ENCODE measurements around the gene CD300H.

Gene CD300H

DNA sequence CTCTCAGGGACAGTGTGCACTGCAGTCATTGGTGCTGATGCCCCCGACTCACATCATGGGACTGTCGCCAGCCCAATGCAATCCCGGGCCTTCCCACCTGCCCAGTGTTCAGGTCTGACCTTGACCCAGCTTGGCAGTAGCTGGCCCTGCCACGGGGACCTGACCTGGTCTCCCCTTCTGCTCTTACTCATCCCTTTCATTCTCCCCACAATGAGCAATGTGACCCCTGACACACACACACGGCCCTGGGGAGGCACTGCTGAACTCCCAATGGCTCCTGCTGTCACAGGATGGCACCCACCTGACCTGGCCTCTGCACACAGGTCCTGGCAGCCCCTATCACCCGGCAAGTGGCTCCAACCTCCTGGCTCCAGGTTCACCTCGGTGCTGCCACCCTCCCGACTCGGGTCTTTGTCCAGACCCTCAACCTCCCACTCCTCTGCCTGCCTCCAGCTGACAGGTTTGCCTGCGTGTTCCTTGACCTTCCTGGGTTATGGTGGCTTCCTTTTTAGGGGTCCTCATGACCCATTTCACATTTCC lies 28.0 kb downstream of the CD300H start:
- TF ChIP-seq Cebpa-rat (IDR thresholded peaks at IDR 0.05) = no peak
- no peak overlapping the region for H3K4me2 ChIP-seq
- H3K27ac ChIP-seq = no peak overlapping the region
- H3K9me3 ChIP-seq (replicated peaks in 1 of 11) = no peaks in the 10 kb centered on the region
- H4K20me1 ChIP-seq = peaks cover 0 to 30% (median 0%) of the 10 kb centered on the region in 11 experiments; a peak in 5 of 22 replicates
- no peak overlapping the region for H3K9ac ChIP-seq
- no peak overlapping the region for H3K4me3 ChIP-seq
- peaks cover 0 to 4% (median 0%) of the 10 kb centered on the region in 11 experiments; a peak in 1 of 22 replicates for H3K27me3 ChIP-seq
- peaks cover 0 to 35% (median 0%) of the 10 kb centered on the region in 11 experiments; a peak in 7 of 22 replicates for H3K36me3 ChIP-seq
- peaks cover 0 to 78% (median 20%) of the 10 kb centered on the region in 10 experiments; a peak in 14 of 20 replicates for H3K4me1 ChIP-seq

DNA sequence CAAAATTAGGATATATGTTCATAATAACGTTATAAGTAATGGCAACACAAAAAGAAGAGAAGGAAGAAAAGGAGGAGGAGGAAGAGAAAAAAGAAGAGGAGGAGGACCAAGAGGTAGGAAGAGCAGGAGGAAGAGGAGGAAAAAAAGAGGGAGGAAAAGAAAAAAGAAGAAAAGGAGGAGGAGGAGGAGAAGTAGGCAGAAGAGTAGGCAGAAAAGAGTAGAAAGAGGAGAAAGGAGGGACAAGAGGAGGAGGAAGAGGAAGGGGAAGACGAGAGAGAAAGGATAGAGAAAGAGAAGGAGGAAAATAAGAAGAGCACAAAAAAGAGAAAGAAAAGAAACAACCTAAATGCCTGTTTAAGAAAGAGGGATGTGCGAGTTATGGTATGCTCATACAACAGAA lies 30.4 kb downstream of the CD300H start:
- H3K4me2 ChIP-seq = peak overlapping the region in 3 of 11 experiments; percentile 21 to 50 (median 31); a peak in 4 of 22 replicates
- H3K4me3 ChIP-seq = no peak overlapping the region
- peaks cover 0 to 4% (median 0%) of the 10 kb centered on the region in 11 experiments; a peak in 2 of 22 replicates for H3K27me3 ChIP-seq
- peaks cover 0 to 25% (median 0%) of the 10 kb centered on the region in 11 experiments; a peak in 3 of 22 replicates for H4K20me1 ChIP-seq
- H3K27ac ChIP-seq = no peak overlapping the region
- TF ChIP-seq Cebpa-rat (IDR thresholded peaks at IDR 0.05) = no peak
- H3K4me1 ChIP-seq = peaks cover 10 to 72% (median 24%) of the 10 kb centered on the region in 10 experiments; a peak in 19 of 20 replicates
- no peak overlapping the region for H3K9ac ChIP-seq
- H3K36me3 ChIP-seq = peaks cover 0 to 20% (median 0%) of the 10 kb centered on the region in 11 experiments; a peak in 5 of 22 replicates
- H3K9me3 ChIP-seq (replicated peaks in 1 of 11) = no peaks in the 10 kb centered on the region

DNA sequence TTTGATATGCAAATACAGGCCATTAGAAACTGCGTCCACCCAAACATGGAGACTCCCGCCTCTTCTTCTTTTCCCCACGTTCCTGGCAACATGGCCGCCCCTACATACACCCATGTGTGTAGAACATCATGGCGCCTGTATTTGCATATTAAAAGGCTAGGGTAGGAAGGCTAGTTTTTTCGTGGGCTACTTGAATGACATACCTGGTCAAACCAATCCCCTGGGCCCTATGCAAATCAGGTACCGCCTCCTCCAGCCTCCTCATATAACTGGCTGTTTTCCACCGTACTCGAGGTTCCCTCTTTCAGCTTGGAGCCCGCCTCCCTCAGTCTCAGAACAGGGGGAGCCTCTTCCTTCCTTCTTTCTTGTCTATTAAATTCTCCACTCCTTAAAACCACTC lies 35.2 kb downstream of the CD300H start:
- peak overlapping the region in 8 of 10 experiments; percentile 48 to 80 (median 61); a peak in 16 of 20 replicates for H3K4me3 ChIP-seq
- peak overlapping the region in 9 of 11 experiments; percentile 36 to 85 (median 76); a peak in 15 of 22 replicates for H3K9ac ChIP-seq
- H3K36me3 ChIP-seq = peaks cover 0 to 16% (median 0%) of the 10 kb centered on the region in 11 experiments; a peak in 2 of 22 replicates
- no peak for TF ChIP-seq Cebpa-rat (IDR thresholded peaks at IDR 0.05)
- peak overlapping the region; percentile 22 to 96 (median 79) for H3K4me2 ChIP-seq
- H3K9me3 ChIP-seq (replicated peaks in 1 of 11) = peaks cover 0 to 22% (median 0%) of the 10 kb centered on the region in 11 experiments; a peak in 4 of 22 replicates
- peaks cover 25 to 92% (median 71%) of the 10 kb centered on the region in 10 experiments for H3K4me1 ChIP-seq
- peaks cover 0 to 5% (median 0%) of the 10 kb centered on the region in 11 experiments; a peak in 1 of 22 replicates for H4K20me1 ChIP-seq
- peaks cover 0 to 3% (median 0%) of the 10 kb centered on the region in 11 experiments; a peak in 1 of 22 replicates for H3K27me3 ChIP-seq
- peak overlapping the region in 9 of 11 experiments; percentile 60 to 96 (median 79); a peak in 18 of 22 replicates for H3K27ac ChIP-seq

DNA sequence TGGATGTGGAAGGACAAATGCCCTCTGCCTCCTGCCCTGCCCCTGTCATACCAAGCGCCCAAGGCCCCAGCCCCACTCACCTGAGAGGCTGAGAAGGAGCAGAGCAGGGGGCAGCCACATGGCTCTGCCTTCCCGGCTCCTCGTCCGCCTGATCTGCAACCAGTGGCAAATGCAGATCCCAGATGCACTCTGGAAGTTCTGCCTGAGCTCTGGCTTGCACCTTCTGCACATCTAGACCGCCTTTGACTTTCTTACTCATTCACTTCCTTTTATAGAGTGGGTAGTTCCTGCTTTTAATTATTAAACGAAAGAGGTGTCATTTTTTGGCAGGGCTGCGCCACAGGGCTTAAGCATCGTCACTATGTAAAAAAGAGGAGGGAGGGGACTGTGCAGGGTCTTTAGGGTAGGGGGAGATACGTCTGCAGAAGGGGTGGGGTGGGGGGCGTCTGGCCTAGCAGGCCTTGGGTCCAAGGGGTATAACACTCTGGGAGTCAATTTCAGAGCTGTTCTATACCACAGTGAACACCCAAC lies 36.0 kb downstream of the CD300H start, which contains the start of gene CD300LB:
TSS of gene CD300LB (minus strand) at position 245 of the 531 bp plus-strand sequence. CDS start at position 120, 125 bp downstream.
- peak within 1 kb of the TSS in 10 of 11 experiments; percentile 12 to 96 (median 86); a peak in 17 of 22 replicates for H3K27ac ChIP-seq
- H3K4me1 ChIP-seq = peaks cover 25 to 92% (median 79%) of the 10 kb centered on the region in 10 experiments
- H4K20me1 ChIP-seq = no peaks in the 10 kb centered on the region
- TF ChIP-seq Cebpa-rat (IDR thresholded peaks at IDR 0.05) = no peak
- peak within 1 kb of the TSS; percentile 22 to 96 (median 79) for H3K4me2 ChIP-seq
- H3K36me3 ChIP-seq = peaks cover 0 to 20% (median 0%) of the 10 kb centered on the region in 11 experiments; a peak in 2 of 22 replicates
- H3K27me3 ChIP-seq = no peaks in the 10 kb centered on the region; a peak in 1 of 22 replicates
- peak within 1 kb of the TSS in 8 of 10 experiments; percentile 48 to 80 (median 61); a peak in 15 of 20 replicates for H3K4me3 ChIP-seq
- peaks cover 0 to 30% (median 0%) of the 10 kb centered on the region in 11 experiments; a peak in 4 of 22 replicates for H3K9me3 ChIP-seq (replicated peaks in 1 of 11)
- peak within 1 kb of the TSS in 9 of 11 experiments; percentile 36 to 85 (median 76); a peak in 14 of 22 replicates for H3K9ac ChIP-seq

DNA sequence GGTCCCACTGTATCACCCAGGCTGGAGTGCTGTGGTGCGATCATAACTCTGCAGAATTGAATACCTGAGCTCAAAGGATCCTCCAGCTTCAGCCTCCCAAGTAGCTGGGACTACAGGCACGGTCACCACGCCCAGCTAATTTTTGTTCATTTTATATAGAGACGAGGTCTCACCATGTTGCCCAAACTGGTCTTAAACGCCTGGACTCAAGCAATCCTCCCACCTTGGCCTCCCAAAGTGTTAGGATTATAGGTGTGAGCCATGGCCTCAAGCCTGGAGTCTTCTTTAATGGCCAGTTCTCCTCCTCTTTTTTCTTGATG lies 36.5 kb downstream of the CD300H start:
- H3K9me3 ChIP-seq (replicated peaks in 1 of 11) = peaks cover 0 to 35% (median 0%) of the 10 kb centered on the region in 11 experiments; a peak in 4 of 22 replicates
- no peaks in the 10 kb centered on the region; a peak in 1 of 22 replicates for H3K27me3 ChIP-seq
- TF ChIP-seq Cebpa-rat (IDR thresholded peaks at IDR 0.05) = no peak
- peaks cover 25 to 93% (median 84%) of the 10 kb centered on the region in 10 experiments for H3K4me1 ChIP-seq
- H3K27ac ChIP-seq = peak overlapping the region in 10 of 11 experiments; percentile 12 to 96 (median 86); a peak in 17 of 22 replicates
- H4K20me1 ChIP-seq = no peaks in the 10 kb centered on the region
- peak overlapping the region in 3 of 10 experiments; percentile 3 to 41 (median 11); a peak in 5 of 20 replicates for H3K4me3 ChIP-seq
- H3K36me3 ChIP-seq = peaks cover 0 to 20% (median 0%) of the 10 kb centered on the region in 11 experiments; a peak in 3 of 22 replicates
- H3K4me2 ChIP-seq = peak overlapping the region in 8 of 11 experiments; percentile 72 to 96 (median 86); a peak in 16 of 22 replicates
- H3K9ac ChIP-seq = peak overlapping the region in 2 of 11 experiments; percentile 11 to 18; a peak in 6 of 22 replicates

DNA sequence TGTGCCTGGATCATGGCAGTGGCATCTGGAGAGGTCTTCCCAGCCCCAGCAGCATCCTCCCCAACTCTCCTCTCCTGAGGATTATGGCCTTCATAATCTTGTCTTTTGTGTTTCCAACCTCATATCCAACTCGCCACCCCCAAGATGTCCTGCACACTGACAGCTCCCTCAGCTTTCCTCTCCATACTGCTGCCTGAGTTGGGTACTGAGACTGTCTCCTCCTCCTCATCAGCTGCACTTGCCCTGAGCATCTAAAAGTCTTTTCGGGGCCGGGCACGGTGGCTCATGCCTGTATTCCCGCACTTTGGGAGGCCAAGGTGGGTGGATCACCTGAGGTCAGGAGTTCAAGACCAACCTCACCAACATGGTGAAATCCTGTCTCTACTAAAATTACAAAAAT lies 38.1 kb downstream of the CD300H start:
- H3K4me1 ChIP-seq = peaks cover 25 to 96% (median 90%) of the 10 kb centered on the region in 10 experiments
- no peaks in the 10 kb centered on the region for H4K20me1 ChIP-seq
- peaks cover 0 to 41% (median 0%) of the 10 kb centered on the region in 11 experiments; a peak in 7 of 22 replicates for H3K9me3 ChIP-seq (replicated peaks in 1 of 11)
- peak overlapping the region in 10 of 11 experiments; percentile 2 to 75 (median 56); a peak in 16 of 22 replicates for H3K9ac ChIP-seq
- no peak for TF ChIP-seq Cebpa-rat (IDR thresholded peaks at IDR 0.05)
- H3K4me2 ChIP-seq = peak overlapping the region in 10 of 11 experiments; percentile 52 to 96 (median 82); a peak in 20 of 22 replicates
- peak overlapping the region in 1 of 10 experiments; percentile 12; a peak in 1 of 20 replicates for H3K4me3 ChIP-seq
- no peaks in the 10 kb centered on the region; a peak in 1 of 22 replicates for H3K27me3 ChIP-seq
- peak overlapping the region; percentile 59 to 96 (median 85) for H3K27ac ChIP-seq
- peaks cover 0 to 24% (median 0%) of the 10 kb centered on the region in 11 experiments; a peak in 3 of 22 replicates for H3K36me3 ChIP-seq

GRCh38 chr17:74528491-74529199 lies 38.7 kb downstream of the CD300H start:
- Histone ChIP-seq H4K20me1 (no peaks in the 10 kb centered on the region), H3K9me3 (replicated peaks in 1 of 11) (peaks cover 0 to 47% (median 5%) of the 10 kb centered on the region in 11 experiments; a peak in 14 of 22 replicates), H3K4me2 (peak overlapping the region; percentile 44 to 96 (median 79)), H3K4me1 (peaks cover 25 to 96% (median 90%) of the 10 kb centered on the region in 10 experiments), H3K4me3 (peak overlapping the region in 1 of 10 experiments; percentile 12; a peak in 1 of 20 replicates), H3K36me3 (peaks cover 0 to 26% (median 0%) of the 10 kb centered on the region in 11 experiments; a peak in 8 of 22 replicates), H3K27me3 (no peaks in the 10 kb centered on the region; a peak in 1 of 22 replicates), H3K27ac (peak overlapping the region; percentile 64 to 96 (median 85)), H3K9ac (peak overlapping the region; percentile 43 to 76 (median 64); a peak in 19 of 22 replicates)
- TF ChIP-seq Cebpa-rat (IDR thresholded peaks at IDR 0.05) = peak; percentile 93 to 100 (median 100)
